GM21529 (cell line): ENCODE data around the gene ZNF24.
A peak's percentile ranks its signal among the peaks of the same experiment; 100 is the strongest.

Experiments
- ATAC-seq: cut with Tn5 transposase; IDR thresholded peaks from one replicate; pipeline ENCODE4 v1.9.1; 2021; ENCODE audit not compliant: unreplicated experiment

ZNF24 gene

GRCh38 chr18:35343936-35344735, at the start of gene ZNF24:
Gene ZNF24, minus strand, starts transcription at chr18:35344420. Its CDS starts 3,770 bp downstream, at chr18:35340650.
- peak; percentile 92 for ATAC-seq

- no peak for ATAC-seq
Measured at GRCh38 chr18:35393716-35394115, 49.5 kb upstream of the ZNF24 start.

GRCh38 chr18:35392375-35392774, 48.2 kb upstream of the ZNF24 start:
- no peak for ATAC-seq

- ATAC-seq, result no peak
Measured at GRCh38 chr18:35390951-35391700, 46.9 kb upstream of the ZNF24 start.

- no peak for ATAC-seq
Measured at GRCh38 chr18:35389095-35389618, 44.9 kb upstream of the ZNF24 start.

DNA sequence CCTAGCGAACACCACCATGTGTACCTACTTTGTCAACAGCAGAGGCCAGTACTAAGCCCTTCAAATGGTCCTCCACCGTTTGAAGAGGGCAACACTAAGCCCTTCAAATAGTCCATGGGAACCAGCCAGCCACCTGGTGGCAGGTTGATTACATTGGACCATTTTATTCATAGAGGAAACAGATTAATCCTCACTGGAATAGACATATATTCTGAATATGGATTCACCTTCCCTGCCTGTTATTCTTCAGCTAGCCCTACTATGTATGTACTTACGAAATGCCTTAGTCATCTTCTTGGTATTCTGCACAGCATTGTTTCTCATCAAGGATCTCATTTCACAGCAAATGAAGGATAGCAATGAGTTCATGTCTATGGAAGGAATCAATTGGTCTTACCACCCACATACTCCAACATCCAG, 42.9 kb upstream of the ZNF24 start:
- ATAC-seq, result peak; percentile 30

DNA sequence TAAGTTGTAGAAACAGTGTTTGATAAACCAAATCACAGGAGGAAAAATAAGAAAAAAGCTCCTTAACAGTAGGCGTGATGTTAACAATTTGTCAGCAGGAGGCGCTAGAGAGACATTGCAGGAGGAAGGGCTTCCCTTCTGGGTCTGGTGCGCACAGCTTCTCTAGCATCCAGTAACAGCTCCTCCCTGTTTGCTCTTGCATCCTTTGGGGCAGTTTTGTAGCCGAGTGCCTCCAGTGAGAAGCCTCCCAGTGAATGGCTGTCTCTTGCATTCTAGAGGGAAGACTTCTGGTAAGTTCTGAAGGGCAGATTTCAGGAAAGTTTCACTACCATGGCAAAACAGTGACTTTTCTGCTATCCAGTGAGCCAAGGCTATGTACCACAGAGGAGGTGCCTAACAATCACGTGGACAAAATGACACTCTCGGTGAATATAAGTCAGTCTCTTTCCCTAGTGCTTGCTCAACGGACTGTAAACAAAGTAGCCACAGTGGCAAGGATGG, 42.4 kb upstream of the ZNF24 start:
- ATAC-seq, result peak; percentile 92

DNA sequence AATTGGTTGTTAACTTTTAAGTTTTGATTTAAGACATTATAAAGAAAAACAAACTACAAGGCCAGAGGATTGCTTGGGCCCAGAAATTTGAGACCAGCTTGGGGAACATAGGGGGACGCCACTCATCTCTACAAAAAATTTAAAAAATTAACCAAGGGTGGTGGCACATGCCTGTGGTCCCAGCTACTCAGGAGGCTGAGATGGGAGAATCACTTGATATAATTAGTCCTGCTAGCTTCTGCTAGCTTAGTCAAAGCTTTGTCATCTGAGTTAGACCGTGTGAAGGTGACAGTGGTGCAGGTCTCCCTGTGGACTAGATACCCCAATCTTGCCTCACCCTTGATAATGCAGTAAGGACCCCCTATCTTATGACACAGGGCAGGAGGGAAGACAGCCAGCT, 38.9 kb upstream of the ZNF24 start:
- ATAC-seq, result no peak

- ATAC-seq, result no peak
Measured at GRCh38 chr18:35379421-35379820, 35.2 kb upstream of the ZNF24 start.

GRCh38 chr18:35378574-35378896, 34.3 kb upstream of the ZNF24 start:
- ATAC-seq, result no peak

GRCh38 chr18:35377875-35378573, 33.8 kb upstream of the ZNF24 start:
- no peak for ATAC-seq

- ATAC-seq, result peak; percentile 88
Measured at GRCh38 chr18:35376742-35377695, 32.8 kb upstream of the ZNF24 start, which contains the start of gene ZNF396. Gene ZNF396, minus strand, starts transcription at chr18:35377337. Its CDS starts 3,045 bp downstream, at chr18:35374292.

- ATAC-seq, result peak; percentile 55
Measured at GRCh38 chr18:35376393-35376741, 32.1 kb upstream of the ZNF24 start.

- ATAC-seq, result no peak
Measured at GRCh38 chr18:35374708-35375107, 30.5 kb upstream of the ZNF24 start.

- no peak for ATAC-seq
Measured at GRCh38 chr18:35371412-35372195, 27.4 kb upstream of the ZNF24 start.

- ATAC-seq, result no peak
Measured at GRCh38 chr18:35369126-35369525, 24.9 kb upstream of the ZNF24 start.

- ATAC-seq, result no peak
Measured at GRCh38 chr18:35368595-35368994, 24.4 kb upstream of the ZNF24 start.

- ATAC-seq, result no peak
Measured at GRCh38 chr18:35362531-35362930, 18.3 kb upstream of the ZNF24 start.

DNA sequence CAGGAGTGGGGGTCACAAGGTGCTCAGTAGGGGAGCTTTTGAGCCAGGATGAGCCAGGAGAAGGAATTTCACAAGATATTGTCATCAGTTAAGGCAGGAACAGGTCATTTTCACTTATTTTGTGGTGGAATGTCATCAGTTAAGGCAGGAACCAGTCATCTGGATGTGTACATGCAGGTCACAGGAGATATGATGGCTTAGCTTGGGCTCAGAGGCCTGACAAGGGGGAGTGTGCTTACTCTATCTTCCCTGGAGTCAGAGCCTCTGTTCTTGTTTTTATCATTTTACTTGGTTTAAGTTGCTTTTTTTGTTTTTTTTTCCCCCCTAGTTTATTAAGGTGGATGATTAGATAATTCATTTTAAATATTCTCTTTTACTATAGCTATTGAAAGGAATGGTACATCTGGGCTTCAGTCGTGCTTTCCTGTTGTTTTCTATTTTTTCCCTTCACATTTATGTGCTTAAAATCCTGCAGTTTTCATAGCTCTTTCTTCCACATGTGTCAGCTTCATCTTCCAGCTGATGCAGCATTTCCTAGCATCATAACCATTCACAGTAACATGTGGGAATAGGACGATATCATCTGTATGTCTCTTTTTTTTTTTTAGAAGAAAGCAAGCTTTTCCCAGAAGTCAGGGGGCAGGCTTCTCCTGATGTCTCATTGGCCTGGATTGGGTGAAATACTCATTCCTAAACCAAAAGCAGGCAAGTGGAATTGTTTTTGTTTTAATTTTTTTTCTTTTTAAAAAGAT, 17.5 kb upstream of the ZNF24 start:
- no peak for ATAC-seq
